Fibroblast of skin of right biceps (primary cell): ENCODE data around the gene MEX3A.
A peak's percentile ranks its signal among the peaks of the same experiment; 100 is the strongest.
"Not testable (repeated sequence)": the region's sequence is repeated elsewhere in the genome, so short reads cannot be mapped to it uniquely, and the experiment has no call there.

ENCODE experiments used
- DNase-seq: peaks from one replicate; pipeline ENCODE4 v3.0.0-alpha.2; 2013

MEX3A gene

GRCh38 chr1:156118177-156118868, 36.1 kb upstream of the MEX3A start:
- DNase-seq: no peak

- no peak for DNase-seq
Observed at GRCh38 chr1:156117414-156118176, 35.3 kb upstream of the MEX3A start.

- not testable (repeated sequence) for DNase-seq
Observed at GRCh38 chr1:156116731-156117130, 34.5 kb upstream of the MEX3A start.

GRCh38 chr1:156115514-156116374, 33.5 kb upstream of the MEX3A start:
- peak; percentile 70 for DNase-seq

DNA sequence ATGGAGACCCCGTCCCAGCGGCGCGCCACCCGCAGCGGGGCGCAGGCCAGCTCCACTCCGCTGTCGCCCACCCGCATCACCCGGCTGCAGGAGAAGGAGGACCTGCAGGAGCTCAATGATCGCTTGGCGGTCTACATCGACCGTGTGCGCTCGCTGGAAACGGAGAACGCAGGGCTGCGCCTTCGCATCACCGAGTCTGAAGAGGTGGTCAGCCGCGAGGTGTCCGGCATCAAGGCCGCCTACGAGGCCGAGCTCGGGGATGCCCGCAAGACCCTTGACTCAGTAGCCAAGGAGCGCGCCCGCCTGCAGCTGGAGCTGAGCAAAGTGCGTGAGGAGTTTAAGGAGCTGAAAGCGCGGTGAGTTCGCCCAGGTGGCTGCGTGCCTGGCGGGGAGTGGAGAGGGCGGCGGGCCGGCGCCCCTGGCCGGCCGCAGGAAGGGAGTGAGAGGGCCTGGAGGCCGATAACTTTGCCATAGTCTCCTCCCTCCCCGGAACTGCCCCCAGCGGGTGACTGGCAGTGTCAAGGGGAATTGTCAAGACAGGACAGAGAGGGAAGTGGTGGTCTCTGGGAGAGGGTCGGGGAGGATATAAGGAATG, 32.8 kb upstream of the MEX3A start:
- no peak for DNase-seq

DNA sequence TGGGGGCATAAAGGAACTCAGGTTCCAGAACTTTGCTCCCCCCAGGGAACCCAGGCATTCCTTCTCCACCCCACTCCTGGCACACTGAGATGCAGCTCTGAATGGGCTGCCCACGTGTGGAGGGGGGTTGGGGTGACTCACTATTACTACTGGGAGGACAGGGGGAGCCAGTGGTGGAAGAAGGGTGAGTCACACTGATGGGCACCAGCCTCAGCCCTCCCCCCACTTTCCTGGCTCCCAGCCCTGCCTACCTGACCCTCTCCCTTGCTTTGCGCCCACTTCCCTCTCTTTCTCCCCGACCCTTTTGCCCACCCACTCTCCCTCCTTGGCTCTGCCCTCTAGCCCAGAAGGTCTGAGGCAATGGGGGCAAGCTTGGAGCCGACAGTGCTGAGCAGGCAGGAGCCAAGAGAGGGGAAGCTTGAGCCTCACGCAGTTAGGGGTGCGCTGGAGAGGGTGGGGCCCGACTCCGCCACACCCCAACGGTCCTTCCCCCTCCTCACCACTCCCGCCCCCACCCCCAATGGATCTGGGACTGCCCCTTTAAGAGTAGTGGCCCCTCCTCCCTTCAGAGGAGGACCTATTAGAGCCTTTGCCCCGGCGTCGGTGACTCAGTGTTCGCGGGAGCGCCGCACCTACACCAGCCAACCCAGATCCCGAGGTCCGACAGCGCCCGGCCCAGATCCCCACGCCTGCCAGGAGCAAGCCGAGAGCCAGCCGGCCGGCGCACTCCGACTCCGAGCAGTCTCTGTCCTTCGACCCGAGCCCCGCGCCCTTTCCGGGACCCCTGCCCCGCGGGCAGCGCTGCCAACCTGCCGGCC, 32.0 kb upstream of the MEX3A start, which contains the start of gene LMNA:
TSS of gene LMNA (plus strand) at position 611 of the 818 bp plus-strand sequence. CDS start 208 bp downstream, outside the sequence.
- DNase-seq: peak; percentile 98

- peak; percentile 77 for DNase-seq
Observed at GRCh38 chr1:156113282-156113950, 31.2 kb upstream of the MEX3A start.

DNA sequence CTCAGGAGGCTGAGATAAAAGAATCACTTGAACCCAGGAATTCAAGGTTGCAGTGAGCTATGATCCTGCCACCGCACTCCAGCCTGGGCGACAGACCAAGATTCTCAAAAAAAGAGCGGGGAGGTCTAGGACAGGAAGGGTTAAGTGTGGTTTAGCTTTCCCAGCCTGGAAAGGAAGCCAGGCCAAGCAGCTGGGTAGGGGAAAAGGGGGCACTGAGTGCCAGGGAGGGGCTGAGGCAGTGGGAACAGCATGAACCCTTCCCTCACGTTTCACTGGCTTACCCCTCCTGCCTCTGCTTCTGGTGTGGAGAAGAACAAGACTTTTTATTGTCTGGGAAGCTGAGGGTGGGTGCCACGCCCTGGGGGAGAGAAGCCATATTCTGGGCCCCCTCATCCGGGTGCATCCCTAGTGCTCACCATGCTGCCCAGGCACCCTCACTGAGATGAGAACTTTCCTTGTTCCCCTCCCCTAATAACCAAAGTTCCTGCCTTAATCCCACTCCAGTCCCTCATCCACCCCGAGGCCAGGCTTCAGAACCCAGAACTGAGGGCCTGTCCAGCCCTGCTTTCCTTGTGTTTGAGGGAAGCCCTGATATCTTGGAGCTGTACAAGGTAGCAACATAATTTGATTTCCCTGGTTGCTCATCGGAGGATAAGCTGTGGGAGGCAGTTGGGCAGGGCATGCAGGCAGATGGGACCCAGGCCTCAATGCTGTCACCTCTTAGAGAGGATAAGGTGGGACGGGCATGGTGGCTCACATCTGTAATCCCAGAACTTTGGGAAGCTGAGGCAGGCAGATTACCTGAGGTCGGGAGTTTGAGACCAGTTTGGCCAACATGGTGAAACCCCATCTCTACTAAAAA, 30.2 kb upstream of the MEX3A start:
- peak; percentile 36 for DNase-seq

- DNase-seq: peak; percentile 55
Observed at GRCh38 chr1:156111355-156111962, 29.2 kb upstream of the MEX3A start.

DNA sequence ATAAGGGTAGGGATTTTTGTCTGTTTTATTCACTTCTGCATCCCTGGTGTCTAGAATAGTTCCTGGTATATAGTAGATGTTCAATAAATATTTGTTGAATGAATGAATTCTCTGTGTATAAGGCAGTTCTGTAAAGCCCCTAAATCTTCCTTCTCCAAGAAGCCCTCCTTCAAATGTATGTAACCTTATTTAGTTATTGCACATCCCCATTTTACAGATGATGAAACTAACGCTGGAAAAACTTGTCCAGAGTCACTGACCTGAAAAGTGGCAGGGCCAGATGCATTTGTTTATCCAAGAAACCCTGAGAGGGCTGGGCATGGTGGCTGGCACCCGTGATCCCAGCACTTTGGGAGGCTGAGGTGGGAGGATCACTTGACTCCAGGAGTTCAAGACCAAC, 28.0 kb upstream of the MEX3A start:
- DNase-seq: no peak

GRCh38 chr1:156108664-156109241, 26.5 kb upstream of the MEX3A start:
- DNase-seq: no peak

GRCh38 chr1:156108057-156108456, 25.8 kb upstream of the MEX3A start:
- DNase-seq: no peak

- DNase-seq: peak; percentile 81
Observed at GRCh38 chr1:156106624-156107488, 24.6 kb upstream of the MEX3A start.

DNA sequence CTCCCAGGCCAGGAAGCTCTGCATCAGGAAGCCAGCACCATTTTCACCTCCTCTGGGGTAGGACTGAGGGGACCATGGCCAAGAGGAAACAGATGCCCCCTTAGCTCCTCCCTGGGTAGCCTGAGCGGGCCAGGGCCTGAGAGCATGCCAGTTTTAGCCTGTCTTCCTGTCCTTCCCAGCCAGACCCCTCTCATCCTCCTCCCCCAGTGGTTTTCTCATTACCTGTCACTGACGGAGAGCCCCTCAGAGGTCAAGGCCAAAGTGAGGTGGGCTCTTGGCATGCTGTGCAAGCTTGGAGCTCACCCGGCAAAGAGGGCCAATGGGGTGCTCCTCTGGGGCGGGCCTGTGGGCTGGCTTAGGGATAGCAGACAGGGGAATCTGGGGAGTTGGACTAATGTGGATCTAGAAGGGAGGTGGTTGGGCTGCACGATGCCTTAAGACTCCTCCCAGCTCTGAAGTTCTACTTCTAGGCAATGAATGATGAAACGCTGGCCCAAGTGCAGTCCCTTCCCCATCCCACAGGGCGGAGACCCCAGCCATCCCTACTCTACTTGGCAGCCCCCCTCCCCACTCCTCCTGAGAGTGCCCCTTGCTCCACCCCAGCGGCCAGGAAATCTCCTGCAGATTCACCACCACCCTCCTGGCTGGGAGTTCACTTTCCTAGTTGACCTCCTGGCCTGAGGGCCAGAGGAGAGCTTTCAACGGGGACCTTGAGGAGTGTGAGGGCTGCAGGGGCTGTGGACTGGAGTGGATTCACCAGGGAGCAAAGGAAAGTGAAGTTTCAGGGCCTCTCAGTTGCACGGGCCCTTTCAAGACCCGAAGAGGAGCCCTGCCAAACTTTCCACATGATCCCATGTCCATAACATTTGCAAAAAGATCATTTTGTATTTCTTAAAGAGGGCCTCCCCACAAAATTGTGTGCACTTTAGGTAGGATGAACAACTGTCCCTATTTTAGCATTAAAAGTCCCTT, 22.9 kb upstream of the MEX3A start:
- peak; percentile 77 for DNase-seq

DNA sequence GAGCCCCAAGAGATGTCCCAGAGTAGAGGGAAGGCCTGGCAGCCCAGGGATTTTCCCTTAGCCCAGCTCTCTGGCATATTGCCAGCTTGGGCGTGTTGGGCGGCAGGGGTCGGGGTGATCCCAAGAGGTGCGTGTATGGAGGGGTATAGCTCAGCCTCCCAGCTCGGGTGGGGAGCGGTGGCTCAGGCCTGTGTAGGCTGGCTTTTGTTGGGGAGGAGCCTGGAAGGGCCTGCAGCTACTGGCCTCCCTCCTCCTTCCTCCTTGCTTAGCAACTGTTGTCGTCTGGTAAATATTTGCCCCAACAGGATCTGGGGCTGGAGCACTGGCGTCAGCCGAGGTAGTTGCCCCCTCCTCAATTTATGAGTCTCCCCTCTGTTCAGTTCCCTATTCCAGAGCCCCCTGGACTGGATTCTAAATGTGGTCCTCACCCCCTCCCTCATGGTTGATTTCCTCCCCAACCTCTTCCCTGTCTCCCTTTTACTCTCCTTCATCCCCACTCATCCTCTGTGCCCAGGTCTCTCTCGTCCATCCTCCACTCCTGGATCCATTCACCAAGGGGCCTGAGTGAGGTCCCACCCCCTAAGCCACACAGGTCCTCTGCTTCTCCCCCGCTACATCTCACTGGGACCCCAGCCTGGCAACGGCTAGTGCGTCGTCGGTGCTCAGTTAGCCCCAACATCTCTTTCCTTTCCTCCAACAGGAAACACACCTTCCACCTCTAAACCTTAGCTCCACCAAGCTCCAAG, 22.0 kb upstream of the MEX3A start:
- DNase-seq: peak; percentile 88

GRCh38 chr1:156103521-156103947, 21.3 kb upstream of the MEX3A start:
- DNase-seq: peak; percentile 80
